Fibroblast of villous mesenchyme (primary cell): ENCODE data around the gene MYO1D. TPM values are rescaled to one million over a fixed set of nuclear protein-coding genes. Genes with fewer than 3 reads are reported as not detected.

Experiments
- DNase-seq: peaks from one replicate; pipeline ENCODE4 v3.0.0-alpha.2; 2010; ENCODE audit warnings: low read depth
- H3K4me3 ChIP-seq: 2 replicates; pipeline ENCODE4 v1.5.1; 2011; ENCODE audit warnings: low read depth, mild to moderate bottlenecking, low read length
- total RNA-seq: library from RNA; depleted of rRNA; stranded (reverse); fragments of >200 nt; gene quantifications from 2 replicates; pipeline ENCODE4 v1.2.3, GENCODE V29; 2012
- TF ChIP-seq, protein P1 (sequence below): IDR thresholded peaks from 2 replicates; pipeline ENCODE4 v1.5.1; 2012; ENCODE audit warnings: low read depth, mild to moderate bottlenecking, low read length; ENCODE audit not compliant: insufficient read depth

The MYO1D gene
- total RNA-seq, 1 donor = 19.0 TPM

DNA sequence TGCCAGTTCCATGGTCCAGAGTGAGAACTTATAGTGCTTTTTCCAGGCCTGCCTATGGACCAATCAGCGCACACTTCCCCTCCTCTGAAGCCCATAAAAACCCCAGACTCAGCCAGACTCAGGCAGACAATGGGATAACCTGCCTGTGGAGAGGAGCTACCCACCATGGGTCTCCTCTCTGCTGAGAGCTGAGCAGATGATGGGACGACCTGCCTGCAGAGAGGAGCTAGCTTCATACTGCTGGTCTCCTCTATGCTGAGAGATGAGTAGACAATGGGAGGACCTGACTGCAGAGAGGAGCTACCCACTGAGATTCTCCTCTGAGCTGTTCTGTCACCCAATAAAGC, 144.7 kb downstream of the MYO1D start:
- no peak for DNase-seq
- no peak overlapping the region for H3K4me3 ChIP-seq

DNA sequence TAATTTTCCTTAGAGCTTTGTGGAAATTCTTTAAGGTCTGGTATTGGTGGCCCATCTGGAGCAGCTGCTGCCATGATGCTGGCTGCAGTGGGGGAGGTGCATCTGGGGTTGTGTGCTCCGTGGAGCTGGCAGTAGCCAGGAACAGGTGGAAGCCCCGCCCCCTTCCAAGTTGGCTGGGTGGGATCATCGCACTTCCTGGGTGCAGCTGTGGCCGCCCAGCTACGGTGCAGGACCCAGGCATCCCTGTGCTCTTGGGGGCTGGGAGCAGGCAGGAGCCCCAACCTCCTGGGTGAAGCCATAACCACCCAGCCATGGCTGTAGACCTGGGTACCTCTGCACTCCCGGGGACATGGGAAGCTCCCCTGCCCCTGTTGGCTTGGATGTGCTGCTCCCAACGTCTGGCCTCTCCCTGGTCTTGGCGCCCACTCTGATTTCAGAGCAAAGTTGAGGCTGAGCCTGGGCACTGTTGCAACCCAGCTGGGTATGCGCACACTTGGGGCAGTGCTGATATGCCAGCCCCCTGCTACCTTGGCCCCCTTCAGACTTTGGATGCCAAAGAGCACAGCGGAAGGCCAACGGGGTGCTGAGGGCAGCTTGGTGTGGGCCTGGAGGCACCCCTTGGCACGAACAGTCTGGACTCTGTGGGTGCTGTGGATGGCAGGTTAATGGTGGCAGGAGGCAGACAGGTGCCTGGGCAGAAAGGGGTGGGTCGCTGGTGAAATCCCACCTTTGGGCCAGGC, 145.2 kb downstream of the MYO1D start:
- no peak overlapping the region for H3K4me3 ChIP-seq
- no peak for DNase-seq
- TF ChIP-seq, protein P1, sequence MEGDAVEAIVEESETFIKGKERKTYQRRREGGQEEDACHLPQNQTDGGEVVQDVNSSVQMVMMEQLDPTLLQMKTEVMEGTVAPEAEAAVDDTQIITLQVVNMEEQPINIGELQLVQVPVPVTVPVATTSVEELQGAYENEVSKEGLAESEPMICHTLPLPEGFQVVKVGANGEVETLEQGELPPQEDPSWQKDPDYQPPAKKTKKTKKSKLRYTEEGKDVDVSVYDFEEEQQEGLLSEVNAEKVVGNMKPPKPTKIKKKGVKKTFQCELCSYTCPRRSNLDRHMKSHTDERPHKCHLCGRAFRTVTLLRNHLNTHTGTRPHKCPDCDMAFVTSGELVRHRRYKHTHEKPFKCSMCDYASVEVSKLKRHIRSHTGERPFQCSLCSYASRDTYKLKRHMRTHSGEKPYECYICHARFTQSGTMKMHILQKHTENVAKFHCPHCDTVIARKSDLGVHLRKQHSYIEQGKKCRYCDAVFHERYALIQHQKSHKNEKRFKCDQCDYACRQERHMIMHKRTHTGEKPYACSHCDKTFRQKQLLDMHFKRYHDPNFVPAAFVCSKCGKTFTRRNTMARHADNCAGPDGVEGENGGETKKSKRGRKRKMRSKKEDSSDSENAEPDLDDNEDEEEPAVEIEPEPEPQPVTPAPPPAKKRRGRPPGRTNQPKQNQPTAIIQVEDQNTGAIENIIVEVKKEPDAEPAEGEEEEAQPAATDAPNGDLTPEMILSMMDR = no peak

More for the DNA sequence above, 144.7 kb downstream of the MYO1D start:
- TF ChIP-seq, protein P1 = no peak

DNA sequence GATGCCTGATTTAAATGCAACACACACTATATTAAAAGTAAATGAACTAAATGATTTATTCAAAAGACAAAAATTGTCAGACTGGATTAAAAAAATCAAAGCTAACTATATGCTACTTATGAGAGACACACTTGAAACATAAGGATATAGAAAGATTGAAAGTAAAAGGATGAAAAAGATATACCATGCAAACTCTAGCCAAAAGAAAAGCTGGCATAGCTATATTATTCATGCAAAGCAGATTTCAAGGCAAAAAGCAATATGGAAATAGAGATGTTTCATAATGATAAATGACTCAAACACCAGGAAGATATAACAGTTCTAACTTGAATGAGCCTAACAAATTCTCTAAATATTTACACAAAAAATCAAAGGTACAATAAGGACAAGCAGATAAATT, 149.2 kb downstream of the MYO1D start:
- TF ChIP-seq, protein P1 = no peak
- H3K4me3 ChIP-seq = no peak overlapping the region
- DNase-seq = no peak

DNA sequence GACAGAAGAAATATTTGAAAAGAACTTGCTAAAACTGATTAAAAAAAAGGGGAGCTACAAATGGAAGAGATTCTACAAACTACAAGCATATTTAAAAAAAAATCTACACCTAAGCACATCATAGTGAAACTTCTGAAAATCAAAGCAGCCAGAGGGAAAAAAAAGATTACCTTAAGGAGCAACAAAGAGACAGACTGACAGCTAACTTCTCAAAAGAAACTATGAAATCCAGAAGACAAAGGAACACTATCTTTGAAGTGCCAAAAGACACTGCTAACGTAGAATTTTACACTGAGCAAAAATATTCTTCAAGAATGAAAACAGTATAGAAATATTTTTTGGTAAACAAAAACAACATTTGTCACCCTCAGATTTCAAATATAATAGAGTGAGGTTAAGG, 151.2 kb downstream of the MYO1D start:
- TF ChIP-seq, protein P1 = no peak
- H3K4me3 ChIP-seq = no peak overlapping the region
- no peak for DNase-seq

DNA sequence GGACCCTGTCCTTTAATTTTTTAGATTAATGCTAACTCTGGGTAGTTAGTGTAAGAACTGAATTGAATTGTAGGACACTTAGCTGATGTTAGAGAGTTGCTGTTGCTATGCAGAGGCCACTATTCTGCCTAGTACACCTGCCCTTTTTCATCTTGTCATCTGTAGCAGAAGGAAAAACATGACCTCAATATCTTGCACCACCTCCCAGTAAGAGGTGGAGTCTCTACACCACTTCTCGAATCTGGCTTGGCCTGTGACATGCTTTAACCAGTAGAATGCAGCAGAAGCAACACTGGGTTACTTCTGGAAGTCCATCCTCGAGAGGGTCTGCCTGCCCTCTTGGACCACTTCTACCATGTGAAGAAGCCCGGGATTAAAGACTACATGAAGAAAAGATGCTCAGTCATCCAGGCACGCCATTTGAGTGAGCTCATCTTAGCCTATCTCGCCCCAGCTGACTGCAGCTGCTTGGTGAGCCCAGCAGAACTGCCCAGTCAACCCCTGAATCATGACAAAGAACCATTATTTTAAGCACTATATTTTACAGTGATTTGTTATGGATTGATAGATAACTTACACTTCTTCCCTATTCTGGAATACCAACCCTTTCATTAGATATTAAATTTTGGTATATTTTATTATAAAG, 153.5 kb downstream of the MYO1D start:
- DNase-seq = no peak
- H3K4me3 ChIP-seq = no peak overlapping the region
- TF ChIP-seq, protein P1 = no peak

DNA sequence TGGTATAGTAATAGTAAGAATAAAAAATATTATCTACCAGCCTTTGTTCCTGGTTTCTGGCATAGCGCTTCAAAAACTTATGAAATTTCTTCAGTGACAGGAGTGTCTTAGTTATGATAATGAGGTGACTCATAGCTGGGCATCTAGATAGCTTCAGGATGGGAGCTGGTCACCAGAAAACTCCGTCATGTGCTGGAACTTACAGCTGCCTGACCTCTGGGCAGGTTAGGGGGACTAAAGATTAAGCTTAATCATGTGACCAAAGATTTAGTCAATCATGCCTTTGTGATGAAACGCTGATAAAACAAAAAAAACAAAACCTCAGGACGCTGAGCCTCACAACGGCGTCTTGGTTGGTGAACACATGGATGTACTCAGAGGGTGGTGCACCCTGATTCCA, 154.2 kb downstream of the MYO1D start:
- no peak overlapping the region for H3K4me3 ChIP-seq
- TF ChIP-seq, protein P1 = no peak
- no peak for DNase-seq
